Effector CD4-positive, alpha-beta T cell (primary cell): ENCODE data around the gene HSD11B1L.
A peak's percentile ranks its signal among the peaks of the same experiment; 100 is the strongest.

ENCODE experiments used
- DNase-seq: peaks from one replicate; pipeline ENCODE4 v3.0.0-alpha.2; 2020

The HSD11B1L gene

GRCh38 chr19:5667751-5668271 is 13.0 kb upstream of the HSD11B1L start:
- DNase-seq, result no peak

- no peak for DNase-seq
Measured at GRCh38 chr19:5669212-5669611, 11.6 kb upstream of the HSD11B1L start.

GRCh38 chr19:5671600-5671999 is 9.2 kb upstream of the HSD11B1L start:
- DNase-seq, result no peak

GRCh38 chr19:5672708-5673459 is 7.9 kb upstream of the HSD11B1L start:
- DNase-seq, result no peak

- no peak for DNase-seq
Measured at GRCh38 chr19:5673752-5674151, 7.1 kb upstream of the HSD11B1L start.

- DNase-seq, result no peak
Measured at GRCh38 chr19:5674714-5675113, 6.1 kb upstream of the HSD11B1L start.

- DNase-seq, result no peak
Measured at GRCh38 chr19:5676105-5676771, 4.6 kb upstream of the HSD11B1L start.

- DNase-seq, result no peak
Measured at GRCh38 chr19:5676772-5677105, 4.1 kb upstream of the HSD11B1L start.

- DNase-seq, result no peak
Measured at GRCh38 chr19:5677136-5677535, 3.7 kb upstream of the HSD11B1L start.

GRCh38 chr19:5677580-5677979 is 3.2 kb upstream of the HSD11B1L start:
- DNase-seq, result no peak

GRCh38 chr19:5678071-5678718 is 2.6 kb upstream of the HSD11B1L start:
- no peak for DNase-seq

- no peak for DNase-seq
Measured at GRCh38 chr19:5679289-5680083, 1.3 kb upstream of the HSD11B1L start.

GRCh38 chr19:5680084-5680436 is 767 bp upstream of the HSD11B1L start:
- DNase-seq, result no peak

- DNase-seq, result no peak
Measured at GRCh38 chr19:5681391-5682106, 722 bp downstream of the HSD11B1L start.

- no peak for DNase-seq
Measured at GRCh38 chr19:5682107-5682482, 1.3 kb downstream of the HSD11B1L start.

- no peak for DNase-seq
Measured at GRCh38 chr19:5683177-5683886, 2.5 kb downstream of the HSD11B1L start.

- DNase-seq, result no peak
Measured at GRCh38 chr19:5684694-5685430, 4.0 kb downstream of the HSD11B1L start.

GRCh38 chr19:5686326-5686646 is 5.5 kb downstream of the HSD11B1L start:
- DNase-seq, result no peak

GRCh38 chr19:5686647-5687359 is 6.0 kb downstream of the HSD11B1L start:
- DNase-seq, result peak; percentile 90

GRCh38 chr19:5687360-5688198 is 6.8 kb downstream of the HSD11B1L start:
- no peak for DNase-seq
